ENCODE measurements around the gene CD38. TPM values are rescaled to one million over a fixed set of nuclear protein-coding genes. Genes with fewer than 3 reads are reported as not detected.
"Not testable (repeated sequence)": the region's sequence is repeated elsewhere in the genome, so short reads cannot be mapped to it uniquely, and the experiment has no call there.

Gene CD38
- 75.3 and 87.1 TPM in 2 replicates for total RNA-seq

- H3K27ac Mint-ChIP-seq, result peak within 1 kb of the TSS; percentile 91
Measured at GRCh38 chr4:15778289-15779241, at the start of gene CD38. TSS of gene CD38 (plus strand) at chr4:15778328. CDS start at chr4:15778415, 87 bp downstream.

GRCh38 chr4:15729910-15730533 is 48.1 kb upstream of the CD38 start:
- DNase-seq (ENCODE audit: low spot score), result no peak
- Mint-ChIP-seq H3K4me1 (ENCODE audit: low read depth) (peaks cover 21% of the 10 kb centered on the region), H3K27ac (no peak overlapping the region), H3K9me3 (no peaks in the 10 kb centered on the region), H3K4me3 (ENCODE audit: low read depth) (no peak overlapping the region), H3K27me3 (ENCODE audit: low read depth) (peaks cover 8% of the 10 kb centered on the region), H3K36me3 (ENCODE audit: low read depth) (peaks cover 4% of the 10 kb centered on the region)
- intact Hi-C loops (cut with micrococcal nuclease), result loop anchor here (1.0 to 5.0 kb wide), 6 partner anchors 26 to 272 kb away; no protein-coding TSS in a partner anchor

More at GRCh38 chr4:15778289-15779241, at the start of gene CD38:
- intact Hi-C loops (cut with micrococcal nuclease), result loop anchor here (1.0 to 5.0 kb wide), 5 partner anchors 7 to 776 kb away; partner anchors contain the start of genes CPEB2 and FBXL5
- Mint-ChIP-seq H3K4me1 (ENCODE audit: low read depth) (peaks cover 69% of the 10 kb centered on the region), H3K4me3 (ENCODE audit: low read depth) (peak within 1 kb of the TSS; percentile 93), H3K27me3 (ENCODE audit: low read depth) (no peaks in the 10 kb centered on the region), H3K9me3 (no peaks in the 10 kb centered on the region), H3K36me3 (ENCODE audit: low read depth) (peaks cover 45% of the 10 kb centered on the region)
- DNase-seq (ENCODE audit: low spot score), result peak; percentile 65

GRCh38 chr4:15733061-15733460 is 45.1 kb upstream of the CD38 start:
- H3K27me3 Mint-ChIP-seq (ENCODE audit: low read depth); H3K9me3 Mint-ChIP-seq; DNase-seq (ENCODE audit: low spot score); H3K4me3 Mint-ChIP-seq (ENCODE audit: low read depth); H3K36me3 Mint-ChIP-seq (ENCODE audit: low read depth); H3K27ac Mint-ChIP-seq: not testable (repeated sequence)
- peaks cover 37% of the 10 kb centered on the region for H3K4me1 Mint-ChIP-seq (ENCODE audit: low read depth)
- intact Hi-C loops (cut with micrococcal nuclease), result loop anchor here (5.0 kb wide), 2 partner anchors 149 to 269 kb away; no protein-coding TSS in a partner anchor

- Mint-ChIP-seq H3K36me3 (ENCODE audit: low read depth) (peaks cover 11% of the 10 kb centered on the region), H3K9me3 (peaks cover 18% of the 10 kb centered on the region), H3K27me3 (ENCODE audit: low read depth) (no peaks in the 10 kb centered on the region), H3K27ac (no peak overlapping the region), H3K4me3 (ENCODE audit: low read depth) (no peak overlapping the region), H3K4me1 (ENCODE audit: low read depth) (peaks cover 47% of the 10 kb centered on the region)
- intact Hi-C loops (cut with micrococcal nuclease), result no loop called here
- no peak for DNase-seq (ENCODE audit: low spot score)
Measured at GRCh38 chr4:15735536-15735935, 42.6 kb upstream of the CD38 start.

GRCh38 chr4:15736514-15737050 is 41.5 kb upstream of the CD38 start:
- Mint-ChIP-seq H3K27me3 (ENCODE audit: low read depth) (no peaks in the 10 kb centered on the region), H3K4me1 (ENCODE audit: low read depth) (peaks cover 41% of the 10 kb centered on the region), H3K4me3 (ENCODE audit: low read depth) (no peak overlapping the region), H3K36me3 (ENCODE audit: low read depth) (peaks cover 18% of the 10 kb centered on the region), H3K9me3 (peaks cover 25% of the 10 kb centered on the region), H3K27ac (no peak overlapping the region)
- intact Hi-C loops (cut with micrococcal nuclease), result no loop called here
- DNase-seq (ENCODE audit: low spot score), result no peak

GRCh38 chr4:15737255-15737654 is 40.9 kb upstream of the CD38 start:
- DNase-seq (ENCODE audit: low spot score), result no peak
- H3K27ac Mint-ChIP-seq, result no peak overlapping the region
- no peaks in the 10 kb centered on the region for H3K27me3 Mint-ChIP-seq (ENCODE audit: low read depth)
- H3K4me1 Mint-ChIP-seq (ENCODE audit: low read depth), result peaks cover 42% of the 10 kb centered on the region
- peaks cover 24% of the 10 kb centered on the region for H3K36me3 Mint-ChIP-seq (ENCODE audit: low read depth)
- intact Hi-C loops (cut with micrococcal nuclease), result no loop called here
- H3K9me3 Mint-ChIP-seq, result peaks cover 31% of the 10 kb centered on the region
- H3K4me3 Mint-ChIP-seq (ENCODE audit: low read depth), result no peak overlapping the region

- H3K4me1 Mint-ChIP-seq (ENCODE audit: low read depth), result peaks cover 50% of the 10 kb centered on the region
- H3K9me3 Mint-ChIP-seq, result peaks cover 47% of the 10 kb centered on the region
- intact Hi-C loops (cut with micrococcal nuclease), result loop anchor here (1.0 kb wide), 2 partner anchors 16 to 40 kb away; no protein-coding TSS in a partner anchor
- DNase-seq (ENCODE audit: low spot score), result no peak
- H3K27me3 Mint-ChIP-seq (ENCODE audit: low read depth), result no peaks in the 10 kb centered on the region
- H3K27ac Mint-ChIP-seq, result peak overlapping the region; percentile 50
- H3K4me3 Mint-ChIP-seq (ENCODE audit: low read depth), result no peak overlapping the region
- H3K36me3 Mint-ChIP-seq (ENCODE audit: low read depth), result peaks cover 35% of the 10 kb centered on the region
Measured at GRCh38 chr4:15738877-15739276, 39.3 kb upstream of the CD38 start.

- Mint-ChIP-seq H3K4me1 (ENCODE audit: low read depth) (peaks cover 49% of the 10 kb centered on the region), H3K36me3 (ENCODE audit: low read depth) (peaks cover 45% of the 10 kb centered on the region), H3K27me3 (ENCODE audit: low read depth) (no peaks in the 10 kb centered on the region), H3K27ac (no peak overlapping the region), H3K9me3 (peaks cover 60% of the 10 kb centered on the region), H3K4me3 (ENCODE audit: low read depth) (no peak overlapping the region)
- intact Hi-C loops (cut with micrococcal nuclease), result no loop called here
- DNase-seq (ENCODE audit: low spot score), result no peak
Measured at GRCh38 chr4:15740764-15741404, 37.2 kb upstream of the CD38 start.

- Mint-ChIP-seq H3K36me3 (ENCODE audit: low read depth) (peaks cover 55% of the 10 kb centered on the region), H3K27me3 (ENCODE audit: low read depth) (no peaks in the 10 kb centered on the region), H3K9me3 (peaks cover 65% of the 10 kb centered on the region), H3K27ac (no peak overlapping the region), H3K4me1 (ENCODE audit: low read depth) (peaks cover 52% of the 10 kb centered on the region), H3K4me3 (ENCODE audit: low read depth) (no peak overlapping the region)
- DNase-seq (ENCODE audit: low spot score), result no peak
- intact Hi-C loops (cut with micrococcal nuclease), result no loop called here
Measured at GRCh38 chr4:15742083-15742582, 36.0 kb upstream of the CD38 start.

- H3K27ac Mint-ChIP-seq, result no peak overlapping the region
Measured at GRCh38 chr4:15742637-15743036, 35.5 kb upstream of the CD38 start.

GRCh38 chr4:15744016-15744545 is 34.0 kb upstream of the CD38 start:
- Mint-ChIP-seq H3K36me3 (ENCODE audit: low read depth) (peaks cover 61% of the 10 kb centered on the region), H3K9me3 (peaks cover 66% of the 10 kb centered on the region), H3K4me3 (ENCODE audit: low read depth) (no peak overlapping the region), H3K4me1 (ENCODE audit: low read depth) (peaks cover 39% of the 10 kb centered on the region), H3K27me3 (ENCODE audit: low read depth) (no peaks in the 10 kb centered on the region), H3K27ac (no peak overlapping the region)
- intact Hi-C loops (cut with micrococcal nuclease), result no loop called here
- DNase-seq (ENCODE audit: low spot score), result no peak

More at GRCh38 chr4:15742637-15743036, 35.5 kb upstream of the CD38 start:
- Mint-ChIP-seq H3K4me1 (ENCODE audit: low read depth) (peaks cover 49% of the 10 kb centered on the region), H3K9me3 (peaks cover 65% of the 10 kb centered on the region), H3K4me3 (ENCODE audit: low read depth) (no peak overlapping the region), H3K36me3 (ENCODE audit: low read depth) (peaks cover 57% of the 10 kb centered on the region), H3K27me3 (ENCODE audit: low read depth) (no peaks in the 10 kb centered on the region)
- intact Hi-C loops (cut with micrococcal nuclease), result no loop called here
- no peak for DNase-seq (ENCODE audit: low spot score)

GRCh38 chr4:15746110-15746509 is 32.0 kb upstream of the CD38 start:
- no peak overlapping the region for H3K4me3 Mint-ChIP-seq (ENCODE audit: low read depth)
- H3K36me3 Mint-ChIP-seq (ENCODE audit: low read depth), result peaks cover 53% of the 10 kb centered on the region
- intact Hi-C loops (cut with micrococcal nuclease), result no loop called here
- H3K9me3 Mint-ChIP-seq, result peaks cover 53% of the 10 kb centered on the region
- peak overlapping the region; percentile 19 for H3K27ac Mint-ChIP-seq
- no peak for DNase-seq (ENCODE audit: low spot score)
- peaks cover 31% of the 10 kb centered on the region for H3K4me1 Mint-ChIP-seq (ENCODE audit: low read depth)
- no peaks in the 10 kb centered on the region for H3K27me3 Mint-ChIP-seq (ENCODE audit: low read depth)

All from activated T-helper 2 cell treated with anti-CD3 and anti-CD28 coated beads, Interferon-gamma antibody, Interleukin-2, Interleukin-4, amounts not matched to agents 10 μg/mL and 5 μg/mL and 100 μg/mL, durations not matched to agents 14 hours and 24 hours and 36 hours (primary cell).